Measurements from ENCODE around the gene MYORG. TPM values are rescaled to one million over a fixed set of nuclear protein-coding genes. Genes with fewer than 3 reads are reported as not detected.

Gene MYORG
- total and polyA plus RNA-seq, 9 of the 15 experiments (the other 6 are each of a cell fraction or from before 2014, with no cell fraction given), result 0.06 to 0.82 (median 0.18) TPM

- Histone ChIP-seq H4K20me1 (replicated peaks; ENCODE audit: control insufficient read depth, insufficient read depth, low read length) (no peaks in the 10 kb centered on the region), H3K4me2 (ENCODE audit: insufficient read depth, low read length) (peak overlapping the region; percentile 81), H3K27me3 (ENCODE audit: control insufficient read depth in 2 of 2, insufficient read depth in 2 of 2, low read length in 2 of 2) (no peaks in the 10 kb centered on the region), H3K4me1 (replicated peaks in 1 of 2; ENCODE audit: control insufficient read depth in 2 of 2, insufficient read depth in 2 of 2, low read length in 2 of 2) (peaks cover 9 to 39% of the 10 kb centered on the region in 2 experiments; a peak in 4 of 5 replicates), H3K4me3 (peak overlapping the region; percentile 45), H2AFZ (ENCODE audit: low read depth, low read length) (peak overlapping the region; percentile 98), H3K9me1 (ENCODE audit: control insufficient read depth, insufficient read depth, low read length) (no peaks in the 10 kb centered on the region), H3K79me2 (ENCODE audit: control insufficient read depth, insufficient read depth, low read length) (no peaks in the 10 kb centered on the region), H3K27ac (ENCODE audit: extremely low read depth, low read depth, low read length) (peak overlapping the region; percentile 60), H3K9ac (ENCODE audit: insufficient read depth in 1 of 2, low read depth in 2 of 2, low read length in 2 of 2) (peak overlapping the region; percentile 59 to 84), H3K9me3 (replicated peaks; ENCODE audit: control insufficient read depth, insufficient read depth, low read depth, low read length) (no peaks in the 10 kb centered on the region), H3K36me3 (ENCODE audit: control insufficient read depth, insufficient read depth, low read length) (no peaks in the 10 kb centered on the region)
- in situ Hi-C loops (cut with MboI), result no loop called here
- intact Hi-C loops (cut with micrococcal nuclease), result no loop called here
- ChIA-PET CTCF (ENCODE audit: low intra/inter-chr PET ratio) (no interaction called here), POLR2A (interaction anchor here (0.6 to 1.8 kb wide), 4 partner anchors 43 to 101 kb away, joined by 3 to 6 read pairs (median 3); no protein-coding TSS in a partner anchor)
- ATAC-seq, result no peak
- BruUV-seq (replicated peaks), result no TSS peak
- FAIRE-seq, result no peak
- DNase-seq (ENCODE audit: extremely low read depth in 1 of 4, low spot score in 3 of 4), result peak in 3 of 4 experiments; percentile 12 to 33 (median 19)
- WGBS (ENCODE audit: insufficient coverage, low coverage, missing lambda C conversion rate), result 12% methylated on average over 19 of the region's 21 CpGs
- TF ChIP-seq ZNF23 (CRISPR knock-in tag; IDR thresholded peaks at IDR 0.05) (no peak), KLF16 (IDR thresholded peaks at IDR 0.05) (peak; percentile 44), CBX3 (IDR thresholded peaks at IDR 0.05; ENCODE audit: borderline replicate concordance in 1 of 2, low read length in 2 of 2) (0 out of 3 replicates have a peak, but pooled peaks of 1 of the 2 experiments have one; percentile 5), CREB3L1 (IDR thresholded peaks at IDR 0.05; ENCODE audit: borderline replicate concordance, low read depth) (no peak), ZNF354B (CRISPR knock-in tag; IDR thresholded peaks at IDR 0.05) (no peak), ZNF589 (CRISPR knock-in tag; IDR thresholded peaks at IDR 0.05; ENCODE audit: low read depth) (no peak), GABPB1 (CRISPR knock-in tag; IDR thresholded peaks at IDR 0.05) (peak; percentile 3; the same call in 1 of the 2 replicates), ZNF316 (IDR thresholded peaks at IDR 0.05) (0 out of 2 replicates have a peak, but pooled peaks have one; percentile 7), SREBF2 (CRISPR knock-in tag; IDR thresholded peaks at IDR 0.05) (no peak), ILK (tag; IDR thresholded peaks at IDR 0.05; ENCODE audit: borderline replicate concordance, low read depth) (no peak), NFE2 (IDR thresholded peaks at IDR 0.05; ENCODE audit: low read depth) (peak; percentile 11; the same call in 1 of the 2 replicates)
- TF ChIP-seq, protein P1, sequence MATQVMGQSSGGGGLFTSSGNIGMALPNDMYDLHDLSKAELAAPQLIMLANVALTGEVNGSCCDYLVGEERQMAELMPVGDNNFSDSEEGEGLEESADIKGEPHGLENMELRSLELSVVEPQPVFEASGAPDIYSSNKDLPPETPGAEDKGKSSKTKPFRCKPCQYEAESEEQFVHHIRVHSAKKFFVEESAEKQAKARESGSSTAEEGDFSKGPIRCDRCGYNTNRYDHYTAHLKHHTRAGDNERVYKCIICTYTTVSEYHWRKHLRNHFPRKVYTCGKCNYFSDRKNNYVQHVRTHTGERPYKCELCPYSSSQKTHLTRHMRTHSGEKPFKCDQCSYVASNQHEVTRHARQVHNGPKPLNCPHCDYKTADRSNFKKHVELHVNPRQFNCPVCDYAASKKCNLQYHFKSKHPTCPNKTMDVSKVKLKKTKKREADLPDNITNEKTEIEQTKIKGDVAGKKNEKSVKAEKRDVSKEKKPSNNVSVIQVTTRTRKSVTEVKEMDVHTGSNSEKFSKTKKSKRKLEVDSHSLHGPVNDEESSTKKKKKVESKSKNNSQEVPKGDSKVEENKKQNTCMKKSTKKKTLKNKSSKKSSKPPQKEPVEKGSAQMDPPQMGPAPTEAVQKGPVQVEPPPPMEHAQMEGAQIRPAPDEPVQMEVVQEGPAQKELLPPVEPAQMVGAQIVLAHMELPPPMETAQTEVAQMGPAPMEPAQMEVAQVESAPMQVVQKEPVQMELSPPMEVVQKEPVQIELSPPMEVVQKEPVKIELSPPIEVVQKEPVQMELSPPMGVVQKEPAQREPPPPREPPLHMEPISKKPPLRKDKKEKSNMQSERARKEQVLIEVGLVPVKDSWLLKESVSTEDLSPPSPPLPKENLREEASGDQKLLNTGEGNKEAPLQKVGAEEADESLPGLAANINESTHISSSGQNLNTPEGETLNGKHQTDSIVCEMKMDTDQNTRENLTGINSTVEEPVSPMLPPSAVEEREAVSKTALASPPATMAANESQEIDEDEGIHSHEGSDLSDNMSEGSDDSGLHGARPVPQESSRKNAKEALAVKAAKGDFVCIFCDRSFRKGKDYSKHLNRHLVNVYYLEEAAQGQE (IDR thresholded peaks at IDR 0.05; ENCODE audit: borderline replicate concordance), result peak; percentile 79
- TF ChIP-seq, protein P1 (CRISPR knock-in tag; IDR thresholded peaks at IDR 0.05; ENCODE audit: low read depth), result no peak
Measured at GRCh38 chr9:34377404-34377746, 677 bp upstream of the MYORG start.

Measured in K562 (cell line).